ENCODE results near the gene SNED1.

The SNED1 gene

DNA sequence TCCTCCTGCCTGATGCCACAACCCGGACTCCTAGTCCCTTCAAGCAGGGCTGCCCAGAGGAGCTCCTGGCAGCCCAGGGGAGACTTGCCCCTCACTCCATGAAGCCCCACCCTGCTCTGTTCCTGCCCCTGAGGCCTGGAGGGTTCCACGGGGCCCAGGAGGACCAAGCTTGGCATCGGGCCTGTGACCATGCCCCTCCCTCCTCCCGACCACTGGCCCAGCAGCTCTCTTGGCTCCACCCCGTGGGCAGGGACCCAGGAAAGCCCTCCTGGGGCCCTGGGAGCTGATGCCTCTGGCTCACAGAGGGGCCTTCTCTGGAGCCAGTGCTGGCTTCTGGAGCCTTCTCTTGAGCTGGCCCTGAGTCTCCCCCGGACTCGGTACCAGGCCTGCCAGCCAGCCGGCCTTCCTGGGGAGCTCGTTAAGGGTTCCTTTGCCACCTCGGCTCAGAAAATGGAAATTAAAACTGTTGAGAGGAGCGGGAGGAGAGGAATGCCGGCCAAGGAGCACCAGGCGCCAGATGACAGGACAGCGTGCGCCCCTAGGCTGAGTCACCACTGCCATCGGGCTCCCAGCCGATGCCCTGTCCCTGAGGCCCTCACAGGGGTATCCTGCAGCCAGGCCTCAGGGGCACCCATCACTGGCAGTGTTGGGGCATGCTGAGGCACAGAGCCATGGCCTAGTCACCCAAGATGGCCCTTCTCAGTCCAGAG is 40.6 kb upstream of the SNED1 start:
- Histone ChIP-seq H3K4me1 (peaks cover 14% of the 10 kb centered on the region), H3K9me3 (no peaks in the 10 kb centered on the region), H3K36me3 (no peaks in the 10 kb centered on the region), H3K27me3 (no peaks in the 10 kb centered on the region), H3K4me3 (ENCODE audit: low read depth, low read length) (no peak overlapping the region)
- TF ChIP-seq, protein P1, sequence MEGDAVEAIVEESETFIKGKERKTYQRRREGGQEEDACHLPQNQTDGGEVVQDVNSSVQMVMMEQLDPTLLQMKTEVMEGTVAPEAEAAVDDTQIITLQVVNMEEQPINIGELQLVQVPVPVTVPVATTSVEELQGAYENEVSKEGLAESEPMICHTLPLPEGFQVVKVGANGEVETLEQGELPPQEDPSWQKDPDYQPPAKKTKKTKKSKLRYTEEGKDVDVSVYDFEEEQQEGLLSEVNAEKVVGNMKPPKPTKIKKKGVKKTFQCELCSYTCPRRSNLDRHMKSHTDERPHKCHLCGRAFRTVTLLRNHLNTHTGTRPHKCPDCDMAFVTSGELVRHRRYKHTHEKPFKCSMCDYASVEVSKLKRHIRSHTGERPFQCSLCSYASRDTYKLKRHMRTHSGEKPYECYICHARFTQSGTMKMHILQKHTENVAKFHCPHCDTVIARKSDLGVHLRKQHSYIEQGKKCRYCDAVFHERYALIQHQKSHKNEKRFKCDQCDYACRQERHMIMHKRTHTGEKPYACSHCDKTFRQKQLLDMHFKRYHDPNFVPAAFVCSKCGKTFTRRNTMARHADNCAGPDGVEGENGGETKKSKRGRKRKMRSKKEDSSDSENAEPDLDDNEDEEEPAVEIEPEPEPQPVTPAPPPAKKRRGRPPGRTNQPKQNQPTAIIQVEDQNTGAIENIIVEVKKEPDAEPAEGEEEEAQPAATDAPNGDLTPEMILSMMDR (IDR thresholded peaks at IDR 0.05; ENCODE audit: low read depth, low read length), result no peak
- DNase-seq, result peak; percentile 86

DNA sequence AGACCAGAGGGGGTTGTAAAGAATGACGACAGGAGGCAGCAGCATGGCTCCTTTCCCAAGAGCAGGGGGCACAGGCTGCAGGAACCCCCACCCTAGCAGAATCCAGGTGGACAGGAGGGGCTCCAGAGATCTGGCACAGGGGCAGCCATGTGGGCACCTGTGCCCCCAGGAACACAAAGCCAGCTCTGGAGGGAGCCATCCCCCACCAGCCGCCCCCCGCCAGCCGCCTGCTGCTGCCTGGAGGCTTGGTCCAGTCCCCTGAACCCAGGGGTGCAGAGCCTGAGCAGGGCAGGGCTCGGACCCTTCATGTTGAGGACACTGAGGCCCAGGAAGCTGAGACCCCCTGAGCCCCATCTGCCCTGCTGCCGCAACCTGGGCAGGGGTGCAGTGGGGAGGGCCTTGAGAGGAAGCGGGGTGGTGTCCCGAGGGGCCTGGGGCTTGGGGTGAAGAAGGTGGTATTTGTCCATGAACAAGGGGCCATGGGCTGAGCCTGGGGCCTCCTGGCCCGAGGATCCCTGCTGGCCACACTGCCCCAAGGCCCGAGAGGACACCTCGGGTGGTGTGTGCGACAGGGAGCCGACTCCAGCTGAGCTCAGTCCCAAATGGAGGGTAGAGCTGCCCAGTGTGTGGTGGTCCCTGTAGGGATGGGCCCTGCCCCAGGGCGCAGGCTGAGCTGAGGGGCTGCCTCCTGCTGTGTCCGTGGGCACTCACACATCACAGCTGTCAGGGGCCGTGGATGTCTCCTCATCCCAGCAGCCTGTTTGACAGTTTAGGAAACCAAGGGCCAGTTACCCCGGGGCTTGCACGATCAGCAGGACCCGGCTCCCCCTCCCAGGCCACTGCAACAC is 39.8 kb upstream of the SNED1 start:
- DNase-seq, result peak; percentile 10

DNA sequence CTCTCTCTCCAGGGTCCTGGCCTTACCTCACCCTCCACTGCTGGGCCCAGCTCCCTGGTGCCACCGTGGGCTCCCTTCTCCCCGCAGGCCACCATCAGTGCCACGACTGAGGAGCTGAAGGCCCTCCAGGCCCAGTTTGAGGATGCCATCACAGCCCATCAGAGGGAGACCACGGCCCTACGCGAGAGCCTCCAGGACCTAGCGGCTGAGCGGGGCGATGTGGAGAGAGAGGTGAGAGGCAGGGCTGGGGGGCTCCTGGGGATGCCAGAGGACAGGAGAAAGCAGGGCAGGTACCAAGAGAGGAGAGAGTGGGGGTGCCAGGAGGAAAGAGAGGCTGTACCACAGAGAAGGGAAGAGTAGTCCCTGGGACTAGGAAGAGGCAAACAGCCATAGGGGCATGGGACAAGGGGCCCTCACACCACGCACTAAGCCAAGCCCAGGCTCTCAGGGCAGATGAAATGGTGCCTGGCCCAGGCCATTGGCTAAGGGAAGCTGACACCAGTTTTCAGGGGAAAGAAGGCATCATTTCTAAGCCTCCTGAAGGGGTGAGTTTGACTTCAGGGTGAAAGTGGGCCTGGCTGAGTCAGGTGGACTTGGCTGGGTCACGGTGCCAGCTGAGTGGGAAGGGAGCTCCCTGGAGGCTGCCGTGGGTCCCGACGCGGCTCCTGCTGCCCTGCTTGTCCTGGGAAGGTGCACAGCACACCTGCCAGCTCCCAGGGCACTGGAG is 39.0 kb upstream of the SNED1 start:
- Histone ChIP-seq H3K9me3 (no peaks in the 10 kb centered on the region), H3K27me3 (no peaks in the 10 kb centered on the region), H3K36me3 (no peaks in the 10 kb centered on the region), H3K4me1 (peaks cover 14% of the 10 kb centered on the region), H3K4me3 (ENCODE audit: low read depth, low read length) (no peak overlapping the region)
- DNase-seq, result no peak
- TF ChIP-seq, protein P1 (IDR thresholded peaks at IDR 0.05; ENCODE audit: low read depth, low read length), result no peak

More for the DNA sequence above, 39.8 kb upstream of the SNED1 start:
- H3K36me3 ChIP-seq, result no peaks in the 10 kb centered on the region
- no peaks in the 10 kb centered on the region for H3K9me3 ChIP-seq
- no peak overlapping the region for H3K4me3 ChIP-seq (ENCODE audit: low read depth, low read length)
- no peaks in the 10 kb centered on the region for H3K27me3 ChIP-seq
- TF ChIP-seq, protein P1 (IDR thresholded peaks at IDR 0.05; ENCODE audit: low read depth, low read length), result no peak
- peaks cover 14% of the 10 kb centered on the region for H3K4me1 ChIP-seq

DNA sequence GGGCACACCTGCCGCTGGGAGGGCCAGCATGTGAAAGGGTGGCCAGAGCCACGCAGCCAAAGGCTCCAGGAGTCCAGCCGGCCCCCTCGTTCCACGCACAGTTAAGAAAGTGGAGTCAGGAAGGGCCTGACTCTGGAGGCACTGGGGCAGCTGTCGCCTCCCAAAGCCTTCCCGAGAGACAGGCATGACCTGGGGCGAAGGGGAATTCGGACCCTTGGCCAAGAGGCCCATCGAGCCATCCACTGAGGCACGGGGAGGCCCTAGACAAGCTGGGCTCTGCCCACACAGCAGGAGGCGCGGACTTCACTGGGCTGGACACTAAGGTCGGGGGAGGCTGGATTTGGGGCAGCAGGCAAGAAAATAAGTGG is 38.5 kb upstream of the SNED1 start:
- no peaks in the 10 kb centered on the region for H3K27me3 ChIP-seq
- peaks cover 14% of the 10 kb centered on the region for H3K4me1 ChIP-seq
- peak; percentile 8 for DNase-seq
- no peaks in the 10 kb centered on the region for H3K9me3 ChIP-seq
- no peak overlapping the region for H3K4me3 ChIP-seq (ENCODE audit: low read depth, low read length)
- TF ChIP-seq, protein P1 (IDR thresholded peaks at IDR 0.05; ENCODE audit: low read depth, low read length), result no peak
- no peaks in the 10 kb centered on the region for H3K36me3 ChIP-seq

DNA sequence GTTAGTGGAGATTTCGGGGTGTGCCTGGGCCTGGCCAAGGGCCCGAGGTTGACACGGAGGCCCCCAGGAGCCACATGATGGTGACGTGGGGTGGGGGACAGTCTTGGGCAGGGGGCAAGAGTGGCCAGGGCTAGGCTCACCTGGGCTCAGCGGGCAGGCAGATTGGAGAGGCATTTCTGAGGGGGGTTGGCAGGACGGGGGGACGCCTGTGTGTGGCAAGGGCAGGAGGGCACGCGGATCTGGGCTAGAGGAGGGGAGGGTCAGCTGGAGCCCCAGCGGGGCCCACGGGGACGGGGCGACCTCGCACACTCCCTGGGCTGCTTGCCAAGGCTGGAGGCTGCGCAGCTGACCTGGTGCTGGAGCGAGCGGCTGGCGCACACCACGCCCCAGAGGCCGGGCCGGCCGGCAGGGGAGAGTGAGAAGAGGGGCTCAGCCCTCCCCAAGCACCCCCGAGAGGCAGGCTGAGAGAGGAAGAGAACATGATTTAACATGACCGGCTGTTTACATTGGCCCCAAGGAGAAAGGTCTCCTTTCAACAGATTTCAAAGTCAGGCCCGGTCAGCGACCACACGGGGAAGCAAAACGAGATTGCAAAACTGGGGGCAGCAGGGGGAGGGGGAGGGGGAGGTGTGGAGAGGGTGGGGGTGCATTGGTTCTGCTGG is 38.0 kb upstream of the SNED1 start:
- H3K4me3 ChIP-seq (ENCODE audit: low read depth, low read length), result no peak overlapping the region
- TF ChIP-seq, protein P1 (IDR thresholded peaks at IDR 0.05; ENCODE audit: low read depth, low read length), result no peak
- peaks cover 14% of the 10 kb centered on the region for H3K4me1 ChIP-seq
- peak; percentile 73 for DNase-seq
- no peaks in the 10 kb centered on the region for H3K9me3 ChIP-seq
- H3K27me3 ChIP-seq, result no peaks in the 10 kb centered on the region
- H3K36me3 ChIP-seq, result no peaks in the 10 kb centered on the region
